Measurements from ENCODE around the gene WDR7.

Gene WDR7

DNA sequence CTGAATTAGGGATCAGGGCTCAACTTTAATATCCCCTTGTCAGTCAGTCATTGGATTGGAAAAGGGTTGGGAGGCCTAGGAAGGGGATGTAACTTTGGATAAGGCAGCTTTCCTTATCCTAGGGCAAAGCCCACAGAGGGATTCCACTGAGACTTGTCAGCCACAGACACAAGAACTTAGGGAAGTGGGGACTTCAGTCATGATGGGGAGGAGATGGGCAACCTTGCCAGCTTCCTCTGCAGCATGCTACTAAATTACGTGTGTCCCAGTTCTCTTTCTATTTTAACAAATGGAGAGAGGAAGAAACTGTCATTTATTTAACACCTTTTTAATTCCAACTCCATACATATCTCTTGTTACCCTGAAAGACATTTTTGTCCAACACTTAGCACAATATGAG lies 237.8 kb downstream of the WDR7 start:
- no peak overlapping the region for H3K23ac ChIP-seq (ENCODE audit: low read depth, low read length, poor library complexity)
- peaks cover 3 to 7% of the 10 kb centered on the region in 2 donors for H3K4me1 ChIP-seq (ENCODE audit: control insufficient read depth in 2 of 2, insufficient read depth in 1 of 2, low read depth in 1 of 2, low read length in 2 of 2)
- H2BK12ac ChIP-seq (ENCODE audit: low read length), result no peak overlapping the region
- H3K4me3 ChIP-seq (ENCODE audit: low read length in 2 of 2), result no peak overlapping the region
- H3K9ac ChIP-seq (ENCODE audit: low read depth, low read length, poor library complexity), result no peak overlapping the region
- no peak overlapping the region for H2AK5ac ChIP-seq (ENCODE audit: low read depth, low read length)
- peaks cover 0 to 2% (median 0%) of the 10 kb centered on the region in 3 experiments for H3K27me3 ChIP-seq (ENCODE audit: control insufficient read depth in 3 of 3, insufficient read depth in 3 of 3, low read depth in 1 of 3, low read length in 3 of 3)
- no peak overlapping the region for H3K14ac ChIP-seq (ENCODE audit: low read length)
- no peak for DNase-seq (ENCODE audit: low spot score)
- H3K4me2 ChIP-seq (ENCODE audit: insufficient read depth, low read length, poor library complexity, severe bottlenecking), result no peak overlapping the region
- no peak overlapping the region for H2BK5ac ChIP-seq (ENCODE audit: low read length)
- H3K4ac ChIP-seq (ENCODE audit: low read length), result no peak overlapping the region
- H3K79me1 ChIP-seq (ENCODE audit: low read depth, low read length), result no peaks in the 10 kb centered on the region
- no peak overlapping the region for H2BK15ac ChIP-seq (ENCODE audit: low read length)
- WGBS, 2 donors (ENCODE audit: extremely low coverage in 2 of 2, insufficient read length in 2 of 2, insufficient replicate concordance in 1 of 2), result no CpG with 5 or more reads among the region's 1 CpG
- H4K91ac ChIP-seq (ENCODE audit: low read depth, low read length, poor library complexity), result no peak overlapping the region
- H4K8ac ChIP-seq (ENCODE audit: low read depth, low read length), result no peak overlapping the region
- H2AFZ ChIP-seq (ENCODE audit: low read length), result no peak overlapping the region
- H2BK120ac ChIP-seq (ENCODE audit: low read depth, low read length), result no peak overlapping the region
- H3K18ac ChIP-seq (ENCODE audit: low read length), result no peak overlapping the region
- H3K36me3 ChIP-seq (replicated peaks in 1 of 2; ENCODE audit: control insufficient read depth in 2 of 2, insufficient read depth in 2 of 2, low read length in 2 of 2), result no peaks in the 10 kb centered on the region
- H3K27ac ChIP-seq (replicated peaks; ENCODE audit: low read length), result no peak overlapping the region
- H3K9me3 ChIP-seq (replicated peaks in 1 of 2; ENCODE audit: control insufficient read depth in 2 of 2, insufficient read depth in 1 of 2, low read depth in 1 of 2, low read length in 2 of 2), result no peaks in the 10 kb centered on the region

DNA sequence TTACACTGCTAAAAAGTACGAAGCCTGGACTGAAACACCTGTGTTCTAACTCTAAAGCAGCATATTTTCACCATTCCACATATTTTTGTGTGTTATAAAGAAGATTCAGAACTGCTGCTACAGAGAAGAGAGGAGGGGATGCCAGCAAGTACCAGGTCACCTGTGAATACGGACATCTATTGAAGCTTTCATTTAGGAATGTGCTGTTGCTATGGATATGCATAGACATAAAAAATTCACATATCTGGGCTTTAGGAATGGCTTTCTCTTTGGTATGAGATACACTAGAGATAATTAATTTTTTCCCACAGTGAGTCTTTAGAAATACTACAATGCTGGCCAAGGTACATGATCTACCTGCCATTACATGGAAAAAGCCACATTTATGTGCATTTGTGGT lies 238.5 kb downstream of the WDR7 start:
- DNase-seq (ENCODE audit: low spot score), result no peak
- Histone ChIP-seq H2AFZ (ENCODE audit: low read length) (no peak overlapping the region), H2BK5ac (ENCODE audit: low read length) (no peak overlapping the region), H4K91ac (ENCODE audit: low read depth, low read length, poor library complexity) (no peak overlapping the region), H3K27ac (replicated peaks; ENCODE audit: low read length) (no peak overlapping the region), H2AK5ac (ENCODE audit: low read depth, low read length) (no peak overlapping the region), H3K23ac (ENCODE audit: low read depth, low read length, poor library complexity) (no peak overlapping the region), H3K9me3 (replicated peaks in 1 of 2; ENCODE audit: control insufficient read depth in 2 of 2, insufficient read depth in 1 of 2, low read depth in 1 of 2, low read length in 2 of 2) (no peaks in the 10 kb centered on the region), H3K36me3 (replicated peaks in 1 of 2; ENCODE audit: control insufficient read depth in 2 of 2, insufficient read depth in 2 of 2, low read length in 2 of 2) (no peaks in the 10 kb centered on the region), H3K4me2 (ENCODE audit: insufficient read depth, low read length, poor library complexity, severe bottlenecking) (no peak overlapping the region), H2BK120ac (ENCODE audit: low read depth, low read length) (no peak overlapping the region), H4K8ac (ENCODE audit: low read depth, low read length) (no peak overlapping the region), H3K79me1 (ENCODE audit: low read depth, low read length) (no peaks in the 10 kb centered on the region), H3K18ac (ENCODE audit: low read length) (no peak overlapping the region), H3K9ac (ENCODE audit: low read depth, low read length, poor library complexity) (no peak overlapping the region), H2BK12ac (ENCODE audit: low read length) (no peak overlapping the region), H3K27me3 (ENCODE audit: control insufficient read depth in 3 of 3, insufficient read depth in 3 of 3, low read depth in 1 of 3, low read length in 3 of 3) (peaks cover 0 to 2% (median 0%) of the 10 kb centered on the region in 3 experiments), H2BK15ac (ENCODE audit: low read length) (no peak overlapping the region), H3K4ac (ENCODE audit: low read length) (no peak overlapping the region), H3K4me1 (ENCODE audit: control insufficient read depth in 2 of 2, insufficient read depth in 1 of 2, low read depth in 1 of 2, low read length in 2 of 2) (peaks cover 3 to 7% of the 10 kb centered on the region in 2 donors), H3K4me3 (ENCODE audit: low read length in 2 of 2) (no peak overlapping the region), H3K14ac (ENCODE audit: low read length) (no peak overlapping the region)
- no CpG with 5 or more reads among the region's 2 CpGs for WGBS, 2 donors (ENCODE audit: extremely low coverage in 2 of 2, insufficient read length in 2 of 2, insufficient replicate concordance in 1 of 2)

- Histone ChIP-seq H2BK5ac (ENCODE audit: low read length) (no peak overlapping the region), H3K27me3 (ENCODE audit: control insufficient read depth in 3 of 3, insufficient read depth in 3 of 3, low read depth in 1 of 3, low read length in 3 of 3) (peaks cover 0 to 2% (median 0%) of the 10 kb centered on the region in 3 experiments), H3K27ac (replicated peaks; ENCODE audit: low read length) (no peak overlapping the region), H3K9ac (ENCODE audit: low read depth, low read length, poor library complexity) (no peak overlapping the region), H2AK5ac (ENCODE audit: low read depth, low read length) (no peak overlapping the region), H2AFZ (ENCODE audit: low read length) (no peak overlapping the region), H3K9me3 (replicated peaks in 1 of 2; ENCODE audit: control insufficient read depth in 2 of 2, insufficient read depth in 1 of 2, low read depth in 1 of 2, low read length in 2 of 2) (no peaks in the 10 kb centered on the region), H3K14ac (ENCODE audit: low read length) (no peak overlapping the region), H3K4me3 (ENCODE audit: low read length in 2 of 2) (no peak overlapping the region), H3K23ac (ENCODE audit: low read depth, low read length, poor library complexity) (no peak overlapping the region), H2BK15ac (ENCODE audit: low read length) (no peak overlapping the region), H4K91ac (ENCODE audit: low read depth, low read length, poor library complexity) (no peak overlapping the region), H3K4me2 (ENCODE audit: insufficient read depth, low read length, poor library complexity, severe bottlenecking) (no peak overlapping the region), H3K36me3 (replicated peaks in 1 of 2; ENCODE audit: control insufficient read depth in 2 of 2, insufficient read depth in 2 of 2, low read length in 2 of 2) (no peaks in the 10 kb centered on the region), H3K79me1 (ENCODE audit: low read depth, low read length) (no peaks in the 10 kb centered on the region), H3K4me1 (ENCODE audit: control insufficient read depth in 2 of 2, insufficient read depth in 1 of 2, low read depth in 1 of 2, low read length in 2 of 2) (peaks cover 3 to 7% of the 10 kb centered on the region in 2 donors), H3K18ac (ENCODE audit: low read length) (no peak overlapping the region), H2BK120ac (ENCODE audit: low read depth, low read length) (no peak overlapping the region), H4K8ac (ENCODE audit: low read depth, low read length) (no peak overlapping the region), H3K4ac (ENCODE audit: low read length) (no peak overlapping the region), H2BK12ac (ENCODE audit: low read length) (no peak overlapping the region)
- no peak for DNase-seq (ENCODE audit: low spot score)
- no CpG with 5 or more reads among the region's 1 CpG for WGBS, 2 donors (ENCODE audit: extremely low coverage in 2 of 2, insufficient read length in 2 of 2, insufficient replicate concordance in 1 of 2)
Measured at GRCh38 chr18:56890632-56891031, 239.5 kb downstream of the WDR7 start.

GRCh38 chr18:56891116-56891515 lies 240.0 kb downstream of the WDR7 start:
- H3K23ac ChIP-seq (ENCODE audit: low read depth, low read length, poor library complexity), result no peak overlapping the region
- no peak overlapping the region for H3K9ac ChIP-seq (ENCODE audit: low read depth, low read length, poor library complexity)
- H3K4me2 ChIP-seq (ENCODE audit: insufficient read depth, low read length, poor library complexity, severe bottlenecking), result no peak overlapping the region
- H2AK5ac ChIP-seq (ENCODE audit: low read depth, low read length), result no peak overlapping the region
- no peak overlapping the region for H3K4me3 ChIP-seq (ENCODE audit: low read length in 2 of 2)
- H3K36me3 ChIP-seq (replicated peaks in 1 of 2; ENCODE audit: control insufficient read depth in 2 of 2, insufficient read depth in 2 of 2, low read length in 2 of 2), result no peaks in the 10 kb centered on the region
- H3K27me3 ChIP-seq (ENCODE audit: control insufficient read depth in 3 of 3, insufficient read depth in 3 of 3, low read depth in 1 of 3, low read length in 3 of 3), result peaks cover 0 to 2% (median 0%) of the 10 kb centered on the region in 3 experiments
- H3K9me3 ChIP-seq (replicated peaks in 1 of 2; ENCODE audit: control insufficient read depth in 2 of 2, insufficient read depth in 1 of 2, low read depth in 1 of 2, low read length in 2 of 2), result no peaks in the 10 kb centered on the region
- H3K14ac ChIP-seq (ENCODE audit: low read length), result no peak overlapping the region
- no peak overlapping the region for H2BK120ac ChIP-seq (ENCODE audit: low read depth, low read length)
- no peak overlapping the region for H2AFZ ChIP-seq (ENCODE audit: low read length)
- WGBS, 2 donors (ENCODE audit: extremely low coverage in 2 of 2, insufficient read length in 2 of 2, insufficient replicate concordance in 1 of 2), result no CpG with 5 or more reads among the region's 3 CpGs
- H3K4me1 ChIP-seq (ENCODE audit: control insufficient read depth in 2 of 2, insufficient read depth in 1 of 2, low read depth in 1 of 2, low read length in 2 of 2), result peaks cover 3 to 7% of the 10 kb centered on the region in 2 donors
- no peak for DNase-seq (ENCODE audit: low spot score)
- H2BK5ac ChIP-seq (ENCODE audit: low read length), result no peak overlapping the region
- no peak overlapping the region for H2BK15ac ChIP-seq (ENCODE audit: low read length)
- H4K8ac ChIP-seq (ENCODE audit: low read depth, low read length), result no peak overlapping the region
- no peak overlapping the region for H3K4ac ChIP-seq (ENCODE audit: low read length)
- no peak overlapping the region for H2BK12ac ChIP-seq (ENCODE audit: low read length)
- H3K18ac ChIP-seq (ENCODE audit: low read length), result no peak overlapping the region
- H3K27ac ChIP-seq (replicated peaks; ENCODE audit: low read length), result no peak overlapping the region
- H4K91ac ChIP-seq (ENCODE audit: low read depth, low read length, poor library complexity), result no peak overlapping the region
- no peaks in the 10 kb centered on the region for H3K79me1 ChIP-seq (ENCODE audit: low read depth, low read length)

Data from neuronal stem cell (in vitro differentiated cells).